Measurements from ENCODE around the gene ZBTB20.

Gene ZBTB20

DNA sequence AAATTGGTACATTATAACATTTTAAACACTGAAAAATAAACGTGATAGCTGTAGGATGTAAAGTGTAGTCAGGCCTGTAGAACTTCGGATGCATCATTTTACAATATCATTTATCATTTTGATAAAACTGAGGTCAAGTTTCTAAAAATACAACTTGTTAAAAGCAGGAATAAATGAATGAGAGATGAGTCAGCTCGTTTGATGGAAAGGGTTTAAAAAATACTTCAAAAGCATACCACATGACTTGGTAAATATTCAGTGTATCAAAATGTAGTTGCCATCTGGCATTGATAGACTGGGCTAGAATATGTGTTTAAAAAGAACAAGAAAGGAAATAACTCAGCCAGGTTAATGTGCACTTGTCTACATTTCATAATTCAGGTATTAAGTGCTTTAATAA, 496.3 kb downstream of the ZBTB20 start:
- TF ChIP-seq, protein P1, sequence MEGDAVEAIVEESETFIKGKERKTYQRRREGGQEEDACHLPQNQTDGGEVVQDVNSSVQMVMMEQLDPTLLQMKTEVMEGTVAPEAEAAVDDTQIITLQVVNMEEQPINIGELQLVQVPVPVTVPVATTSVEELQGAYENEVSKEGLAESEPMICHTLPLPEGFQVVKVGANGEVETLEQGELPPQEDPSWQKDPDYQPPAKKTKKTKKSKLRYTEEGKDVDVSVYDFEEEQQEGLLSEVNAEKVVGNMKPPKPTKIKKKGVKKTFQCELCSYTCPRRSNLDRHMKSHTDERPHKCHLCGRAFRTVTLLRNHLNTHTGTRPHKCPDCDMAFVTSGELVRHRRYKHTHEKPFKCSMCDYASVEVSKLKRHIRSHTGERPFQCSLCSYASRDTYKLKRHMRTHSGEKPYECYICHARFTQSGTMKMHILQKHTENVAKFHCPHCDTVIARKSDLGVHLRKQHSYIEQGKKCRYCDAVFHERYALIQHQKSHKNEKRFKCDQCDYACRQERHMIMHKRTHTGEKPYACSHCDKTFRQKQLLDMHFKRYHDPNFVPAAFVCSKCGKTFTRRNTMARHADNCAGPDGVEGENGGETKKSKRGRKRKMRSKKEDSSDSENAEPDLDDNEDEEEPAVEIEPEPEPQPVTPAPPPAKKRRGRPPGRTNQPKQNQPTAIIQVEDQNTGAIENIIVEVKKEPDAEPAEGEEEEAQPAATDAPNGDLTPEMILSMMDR (IDR thresholded peaks at IDR 0.05; ENCODE audit: extremely low read depth, insufficient read depth, missing control alignments), result no peak
- no peak for DNase-seq (ENCODE audit: low spot score)
- in situ Hi-C loops (cut with MboI; ENCODE audit: low pct_unique_long_range_greater_than_20kb, low sequenced_read_pairs, unreplicated experiment), result no loop called here

DNA sequence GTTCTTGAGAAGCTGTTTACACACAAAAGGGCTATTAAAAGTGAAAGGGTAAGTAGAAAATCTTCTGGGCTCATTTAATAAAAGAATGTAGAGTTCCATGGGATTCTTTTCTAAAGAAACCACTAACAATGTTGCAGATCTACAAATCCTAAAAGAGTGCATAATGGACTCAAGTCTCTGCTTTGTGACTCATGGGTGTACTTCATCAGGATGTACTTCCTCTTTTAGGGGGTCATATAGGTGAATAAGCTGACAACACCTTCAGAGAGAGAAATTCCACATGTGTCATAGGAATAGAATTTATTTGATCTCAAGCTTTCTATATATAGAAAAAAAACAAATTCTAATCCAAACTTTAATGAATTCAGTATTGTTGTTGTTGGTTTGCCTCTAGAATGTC, 497.8 kb downstream of the ZBTB20 start:
- in situ Hi-C loops (cut with MboI; ENCODE audit: low pct_unique_long_range_greater_than_20kb, low sequenced_read_pairs, unreplicated experiment), result no loop called here
- TF ChIP-seq, protein P1 (IDR thresholded peaks at IDR 0.05; ENCODE audit: extremely low read depth, insufficient read depth, missing control alignments), result no peak
- DNase-seq (ENCODE audit: low spot score), result no peak

DNA sequence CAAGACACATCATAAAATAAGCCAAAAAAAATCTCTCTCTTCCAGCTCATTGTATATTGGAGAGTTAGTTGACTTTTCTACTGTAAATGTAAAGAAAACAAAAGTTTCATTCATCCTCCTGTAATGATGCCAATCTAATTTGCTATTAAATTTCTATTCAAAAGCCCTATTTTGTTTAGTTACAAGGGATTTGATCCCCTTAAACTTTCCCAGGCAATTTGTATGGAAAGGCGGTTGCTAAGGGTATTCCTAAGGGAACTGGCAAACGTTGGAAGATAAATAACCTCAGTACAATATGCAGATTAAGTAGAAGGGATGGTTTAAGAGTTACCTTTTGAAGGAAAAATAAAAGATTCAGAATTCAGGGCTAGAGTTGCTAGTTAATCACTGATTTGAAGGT, 500.6 kb downstream of the ZBTB20 start:
- TF ChIP-seq, protein P1 (IDR thresholded peaks at IDR 0.05; ENCODE audit: extremely low read depth, insufficient read depth, missing control alignments), result no peak
- in situ Hi-C loops (cut with MboI; ENCODE audit: low pct_unique_long_range_greater_than_20kb, low sequenced_read_pairs, unreplicated experiment), result no loop called here
- no peak for DNase-seq (ENCODE audit: low spot score)

DNA sequence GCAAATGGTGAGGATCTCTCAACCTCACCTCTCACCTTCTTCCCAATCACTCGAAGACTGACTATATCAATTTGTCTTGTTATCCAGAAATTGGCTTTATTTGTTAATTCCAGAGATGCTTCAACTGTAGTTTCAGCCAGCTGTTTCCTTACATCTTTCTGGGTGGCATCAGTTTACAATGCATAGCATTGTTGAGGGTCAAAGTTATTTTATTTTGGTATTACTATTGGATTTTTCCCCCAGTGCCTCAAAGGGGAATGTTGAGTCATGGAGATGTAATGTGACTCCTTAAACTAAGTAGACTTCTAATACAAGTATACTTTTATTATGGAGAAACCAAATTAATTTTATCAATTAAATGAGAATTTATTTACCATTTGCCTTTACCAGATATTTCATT, 501.7 kb downstream of the ZBTB20 start:
- TF ChIP-seq, protein P1 (IDR thresholded peaks at IDR 0.05; ENCODE audit: extremely low read depth, insufficient read depth, missing control alignments), result no peak
- no peak for DNase-seq (ENCODE audit: low spot score)
- in situ Hi-C loops (cut with MboI; ENCODE audit: low pct_unique_long_range_greater_than_20kb, low sequenced_read_pairs, unreplicated experiment), result no loop called here

DNA sequence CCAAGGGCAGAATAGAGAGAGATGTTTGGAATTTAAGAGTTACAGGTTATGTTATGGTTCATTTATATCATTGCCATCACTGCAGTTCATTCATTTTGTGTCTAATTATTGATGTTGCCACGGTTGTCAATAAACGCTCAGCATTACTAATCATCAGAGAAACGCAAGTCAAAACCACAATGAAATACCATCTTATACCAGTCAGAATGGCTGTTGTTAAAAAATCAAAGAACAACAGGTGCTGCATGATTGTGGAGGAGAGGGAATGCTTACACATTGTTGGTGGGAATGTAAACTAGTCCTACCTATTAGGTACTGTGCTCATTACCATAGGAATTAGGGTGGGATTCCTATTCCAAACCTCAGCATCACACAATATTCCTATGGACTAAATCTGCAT, 502.7 kb downstream of the ZBTB20 start:
- TF ChIP-seq, protein P1 (IDR thresholded peaks at IDR 0.05; ENCODE audit: extremely low read depth, insufficient read depth, missing control alignments), result no peak
- DNase-seq (ENCODE audit: low spot score), result no peak
- in situ Hi-C loops (cut with MboI; ENCODE audit: low pct_unique_long_range_greater_than_20kb, low sequenced_read_pairs, unreplicated experiment), result no loop called here

DNA sequence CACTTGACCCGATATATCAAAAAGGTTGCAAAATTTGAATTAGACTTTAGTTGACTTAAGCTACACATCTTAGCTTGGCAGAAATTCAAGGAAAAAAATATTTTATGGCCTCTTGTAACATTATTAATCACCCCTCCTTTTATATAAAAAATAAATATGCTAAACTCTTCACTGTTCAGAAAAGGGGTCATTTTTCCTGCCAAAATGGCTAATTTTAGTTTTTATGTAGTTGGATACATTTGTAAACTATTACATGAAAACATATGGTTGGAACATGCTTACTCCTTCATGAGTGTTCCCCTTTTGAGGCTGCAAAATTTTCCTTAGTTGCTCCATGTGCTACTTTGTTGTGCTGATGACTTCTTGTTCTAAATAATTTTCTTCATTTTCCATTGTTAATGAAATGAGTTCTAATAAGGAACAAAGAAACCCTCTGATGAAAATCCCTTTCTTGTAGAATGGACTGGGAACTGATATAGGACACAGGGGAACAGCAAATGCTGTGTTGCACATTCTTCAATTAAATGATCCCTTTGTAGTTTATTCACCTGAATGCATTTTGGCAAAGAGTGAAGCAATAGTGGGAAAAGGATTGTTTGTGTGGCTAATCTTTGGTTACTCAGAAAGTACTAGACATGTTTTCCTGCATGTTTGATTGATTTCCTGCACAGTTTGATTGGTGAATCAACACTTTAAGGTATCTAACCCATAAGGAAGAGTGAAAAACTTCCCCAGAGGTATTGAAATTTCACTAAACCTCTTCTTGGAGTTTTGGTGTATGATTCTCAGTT, 503.9 kb downstream of the ZBTB20 start:
- in situ Hi-C loops (cut with MboI; ENCODE audit: low pct_unique_long_range_greater_than_20kb, low sequenced_read_pairs, unreplicated experiment), result no loop called here

More for the DNA sequence above, 503.9 kb downstream of the ZBTB20 start:
- TF ChIP-seq, protein P1 (IDR thresholded peaks at IDR 0.05; ENCODE audit: extremely low read depth, insufficient read depth, missing control alignments), result no peak
- no peak for DNase-seq (ENCODE audit: low spot score)
